ENCODE measurements around the gene DNAJC4. TPM values are rescaled to one million over a fixed set of nuclear protein-coding genes. Genes with fewer than 3 reads are reported as not detected.

The DNAJC4 gene
- polyA plus RNA-seq, 6 donors from 2014 or later = 41.9 to 66.6 (median 50.5) TPM

GRCh38 chr11:64254326-64254725 lies 24.0 kb downstream of the DNAJC4 start:
- Mint-ChIP-seq H3K27me3 (no peaks in the 10 kb centered on the region), H3K4me3 (peak overlapping the region in 1 of 8 donors; percentile 79), H3K27ac (no peak overlapping the region), H3K4me1 (peaks cover 14 to 19% (median 18%) of the 10 kb centered on the region in 3 donors), H3K36me3 (peaks cover 0 to 1% of the 10 kb centered on the region in 2 donors), H3K9me3 (no peaks in the 10 kb centered on the region)
- ATAC-seq (ENCODE audit: low read depth in 2 of 2) (no peak), DNase-seq (no peak)

GRCh38 chr11:64255135-64256128 lies 25.1 kb downstream of the DNAJC4 start:
- Mint-ChIP-seq H3K4me3 (peak overlapping the region in 1 of 8 donors; percentile 34), H3K27me3 (no peaks in the 10 kb centered on the region), H3K4me1 (peaks cover 14 to 16% (median 14%) of the 10 kb centered on the region in 3 donors), H3K36me3 (peaks cover 0 to 7% of the 10 kb centered on the region in 2 donors), H3K9me3 (no peaks in the 10 kb centered on the region), H3K27ac (no peak overlapping the region)
- DNase-seq = no peak
- ATAC-seq (ENCODE audit: low read depth in 2 of 2) = no peak

- ATAC-seq (ENCODE audit: low read depth in 2 of 2) (no peak), DNase-seq (no peak)
- H3K9me3 Mint-ChIP-seq = no peaks in the 10 kb centered on the region
- peaks cover 0 to 7% of the 10 kb centered on the region in 2 donors for H3K36me3 Mint-ChIP-seq
- no peaks in the 10 kb centered on the region for H3K27me3 Mint-ChIP-seq
- H3K4me1 Mint-ChIP-seq = peaks cover 9 to 16% (median 10%) of the 10 kb centered on the region in 3 donors
- no peak overlapping the region for H3K27ac Mint-ChIP-seq
- H3K4me3 Mint-ChIP-seq = no peak overlapping the region
Observed at GRCh38 chr11:64256300-64256699, 26.0 kb downstream of the DNAJC4 start.

- Mint-ChIP-seq H3K36me3 (peaks cover 0 to 7% of the 10 kb centered on the region in 2 donors), H3K27me3 (no peaks in the 10 kb centered on the region)
Observed at GRCh38 chr11:64258356-64258755, 28.0 kb downstream of the DNAJC4 start.

GRCh38 chr11:64258946-64259532 lies 28.7 kb downstream of the DNAJC4 start:
- ATAC-seq (ENCODE audit: low read depth in 2 of 2) (no peak), DNase-seq (no peak)
- H3K4me1 Mint-ChIP-seq = peaks cover 0 to 6% (median 0%) of the 10 kb centered on the region in 3 donors
- H3K36me3 Mint-ChIP-seq = peaks cover 0 to 7% of the 10 kb centered on the region in 2 donors
- H3K9me3 Mint-ChIP-seq = no peaks in the 10 kb centered on the region
- no peak overlapping the region for H3K4me3 Mint-ChIP-seq
- H3K27ac Mint-ChIP-seq = no peak overlapping the region
- H3K27me3 Mint-ChIP-seq = no peaks in the 10 kb centered on the region

More at GRCh38 chr11:64258356-64258755, 28.0 kb downstream of the DNAJC4 start:
- Mint-ChIP-seq H3K9me3 (no peaks in the 10 kb centered on the region), H3K4me3 (no peak overlapping the region), H3K27ac (peak overlapping the region in 1 of 6 donors; percentile 7), H3K4me1 (peaks cover 0 to 6% (median under 1%) of the 10 kb centered on the region in 3 donors)
- no peak for ATAC-seq (ENCODE audit: low read depth in 2 of 2)
- DNase-seq = no peak

- H3K4me3 Mint-ChIP-seq = no peak overlapping the region
- peaks cover 0 to 7% of the 10 kb centered on the region in 2 donors for H3K36me3 Mint-ChIP-seq
- H3K4me1 Mint-ChIP-seq = peaks cover 0 to 6% (median 0%) of the 10 kb centered on the region in 3 donors
- H3K27me3 Mint-ChIP-seq = no peaks in the 10 kb centered on the region
- no peak for ATAC-seq (ENCODE audit: low read depth in 2 of 2)
- DNase-seq = no peak
- no peak overlapping the region for H3K27ac Mint-ChIP-seq
- H3K9me3 Mint-ChIP-seq = no peaks in the 10 kb centered on the region
Observed at GRCh38 chr11:64259533-64260067, 29.3 kb downstream of the DNAJC4 start.

GRCh38 chr11:64260147-64260708 lies 29.9 kb downstream of the DNAJC4 start:
- H3K27me3 Mint-ChIP-seq = no peaks in the 10 kb centered on the region
- H3K27ac Mint-ChIP-seq = no peak overlapping the region
- H3K4me3 Mint-ChIP-seq = no peak overlapping the region
- no peaks in the 10 kb centered on the region for H3K9me3 Mint-ChIP-seq
- DNase-seq = no peak
- H3K36me3 Mint-ChIP-seq = peaks cover 0 to 7% of the 10 kb centered on the region in 2 donors
- ATAC-seq (ENCODE audit: low read depth in 2 of 2) = no peak
- peaks cover 0 to 6% (median 2%) of the 10 kb centered on the region in 3 donors for H3K4me1 Mint-ChIP-seq

- Mint-ChIP-seq H3K36me3 (peaks cover 0 to 7% of the 10 kb centered on the region in 2 donors), H3K9me3 (no peaks in the 10 kb centered on the region), H3K4me1 (peaks cover 0 to 6% (median 5%) of the 10 kb centered on the region in 3 donors), H3K27me3 (no peaks in the 10 kb centered on the region), H3K4me3 (peak overlapping the region in 1 of 8 donors; percentile 33), H3K27ac (no peak overlapping the region)
- ATAC-seq (ENCODE audit: low read depth in 2 of 2) (no peak), DNase-seq (no peak)
Observed at GRCh38 chr11:64261556-64262080, 31.3 kb downstream of the DNAJC4 start.

- H3K27me3 Mint-ChIP-seq = no peaks in the 10 kb centered on the region
- DNase-seq (no peak), ATAC-seq (ENCODE audit: low read depth in 2 of 2) (no peak)
- H3K9me3 Mint-ChIP-seq = no peaks in the 10 kb centered on the region
- H3K4me1 Mint-ChIP-seq = peaks cover 0 to 6% (median 5%) of the 10 kb centered on the region in 3 donors
- H3K4me3 Mint-ChIP-seq = peak overlapping the region in 1 of 8 donors; percentile 33
- H3K36me3 Mint-ChIP-seq = peaks cover 0 to 7% of the 10 kb centered on the region in 2 donors
- H3K27ac Mint-ChIP-seq = no peak overlapping the region
Observed at GRCh38 chr11:64262271-64263002, 32.1 kb downstream of the DNAJC4 start.

- ATAC-seq (ENCODE audit: low read depth in 2 of 2) (no peak), DNase-seq (no peak)
- Mint-ChIP-seq H3K27ac (peak overlapping the region in 1 of 6 donors; percentile 41), H3K4me3 (no peak overlapping the region), H3K4me1 (peaks cover 6 to 12% (median 7%) of the 10 kb centered on the region in 3 donors), H3K9me3 (no peaks in the 10 kb centered on the region), H3K27me3 (no peaks in the 10 kb centered on the region), H3K36me3 (peaks cover 0 to 7% of the 10 kb centered on the region in 2 donors)
Observed at GRCh38 chr11:64263021-64263946, 32.9 kb downstream of the DNAJC4 start.

- H3K27ac Mint-ChIP-seq = no peak overlapping the region
- peaks cover 13 to 19% (median 13%) of the 10 kb centered on the region in 3 donors for H3K4me1 Mint-ChIP-seq
- H3K9me3 Mint-ChIP-seq = no peaks in the 10 kb centered on the region
- H3K4me3 Mint-ChIP-seq = no peak overlapping the region
- ATAC-seq (ENCODE audit: low read depth in 2 of 2) (no peak), DNase-seq (no peak)
- H3K36me3 Mint-ChIP-seq = peaks cover 0 to 7% of the 10 kb centered on the region in 2 donors
- no peaks in the 10 kb centered on the region for H3K27me3 Mint-ChIP-seq
Observed at GRCh38 chr11:64263947-64264317, 33.6 kb downstream of the DNAJC4 start.

Measured in naive B cell (primary cell).